ENCODE results near the gene FTH1. TPM values are rescaled to one million over a fixed set of nuclear protein-coding genes. Genes with fewer than 3 reads are reported as not detected.
A peak's percentile ranks its signal among the peaks of the same experiment; 100 is the strongest.

FTH1 gene
- total and polyA plus RNA-seq, 2 of the 4 experiments (the other 2 are of a cell fraction) = 344 to 2,516 TPM

DNA sequence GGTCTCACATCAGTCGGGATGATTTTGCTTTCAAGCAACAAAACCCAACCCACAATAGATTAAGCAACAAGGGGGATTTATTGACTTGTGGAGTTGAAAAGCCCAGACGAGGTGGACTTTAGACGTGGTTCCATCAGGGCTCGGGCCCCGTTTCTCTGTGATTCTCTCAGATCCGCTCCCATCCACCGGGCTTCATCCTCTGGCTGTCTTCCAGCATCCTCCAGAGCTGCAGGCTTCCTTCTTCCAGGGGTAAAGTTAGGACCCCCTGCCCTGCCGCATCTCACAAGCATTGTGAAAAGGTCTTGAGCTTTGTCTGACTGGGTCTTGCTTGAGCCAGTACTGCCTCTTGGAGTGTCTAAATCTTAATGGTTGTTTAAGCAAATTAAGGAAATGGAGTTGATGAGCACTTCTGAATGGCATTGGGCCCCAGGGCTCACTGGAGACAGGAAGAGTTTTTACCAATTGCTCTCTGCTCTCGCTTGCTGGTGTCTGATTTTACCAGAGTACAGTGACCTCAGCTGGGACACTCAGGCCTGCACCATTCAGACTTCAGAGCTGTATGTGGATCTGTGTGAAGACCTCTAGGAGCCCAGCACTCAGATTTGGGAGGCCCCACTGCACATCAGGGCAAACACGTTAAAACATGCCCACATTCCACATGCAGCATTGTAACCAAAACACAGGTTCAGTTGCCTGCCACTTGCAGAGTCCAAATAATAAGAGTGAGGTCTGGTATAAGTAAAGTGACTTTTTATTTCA is 13.5 kb upstream of the FTH1 start:
- Histone ChIP-seq H2BK120ac (ENCODE audit: low read depth, low read length) (peak overlapping the region; percentile 55), H3K36me3 (ENCODE audit: control insufficient read depth, insufficient read depth, low read length) (no peaks in the 10 kb centered on the region), H3K27ac (ENCODE audit: insufficient read depth, low read length) (peak overlapping the region; percentile 34; the same call in 1 of the 2 replicates), H3K27me3 (ENCODE audit: control insufficient read depth, insufficient read depth, low read length) (no peaks in the 10 kb centered on the region; the same call in 1 of the 2 replicates), H3K56ac (ENCODE audit: extremely low read depth, insufficient read depth, low read length) (no peak overlapping the region), H2BK20ac (ENCODE audit: low read depth, low read length) (peak overlapping the region; percentile 11), H2BK5ac (ENCODE audit: low read depth, low read length, poor library complexity, severe bottlenecking) (no peak overlapping the region), H4K20me1 (ENCODE audit: insufficient read depth, low read length) (no peaks in the 10 kb centered on the region), H3K79me1 (ENCODE audit: low read depth in 1 of 2, low read length in 2 of 2) (no peaks in the 10 kb centered on the region), H2AFZ (replicated peaks; ENCODE audit: low read length, poor library complexity) (peak overlapping the region; percentile 64), H3K4me3 (ENCODE audit: insufficient read depth, low read depth, low read length) (no peak overlapping the region), H3K4me2 (ENCODE audit: low read depth, low read length) (no peak overlapping the region), H3K18ac (ENCODE audit: low read depth, low read length) (peak overlapping the region; percentile 27), H4K8ac (ENCODE audit: low read depth in 2 of 2, low read length in 2 of 2) (peak overlapping the region; percentile 10 to 81; a peak in 3 of 4 replicates), H4K5ac (ENCODE audit: low read depth, low read length) (peak overlapping the region; percentile 79), H3K14ac (replicated peaks; ENCODE audit: low read depth, low read length) (peak overlapping the region; percentile 50; the same call in 1 of the 2 replicates), H3K4me1 (ENCODE audit: control insufficient read depth, insufficient read depth, low read length) (peaks cover 7% of the 10 kb centered on the region), H3K23ac (ENCODE audit: low read depth, low read length) (peak overlapping the region; percentile 52; the same call in 1 of the 2 replicates), H3K9me1 (ENCODE audit: insufficient read depth, low read length) (no peaks in the 10 kb centered on the region), H3K9me3 (ENCODE audit: control insufficient read depth, insufficient read depth, low read length) (no peaks in the 10 kb centered on the region), H3K9ac (ENCODE audit: low read depth, low read length) (no peak overlapping the region), H4K91ac (ENCODE audit: insufficient read depth, low read depth, low read length) (peak overlapping the region; percentile 32), H3K4ac (ENCODE audit: low read depth, low read length) (peak overlapping the region; percentile 54), H2AK9ac (replicated peaks; ENCODE audit: low read depth, low read length, poor library complexity) (no peak overlapping the region), H2BK15ac (ENCODE audit: low read depth, low read length) (no peak overlapping the region; the same call in 1 of the 3 replicates), H2AK5ac (ENCODE audit: low read depth, low read length) (no peak overlapping the region)
- DNase-seq = no peak
- ATAC-seq (ENCODE audit: low read depth) = peak; percentile 65
- intact Hi-C loops (cut with micrococcal nuclease) (no loop called here), in situ Hi-C loops (cut with MboI; ENCODE audit: low sequenced_read_pairs) (no loop called here), dilution Hi-C loops (cut with HindIII; ENCODE audit: low sequenced_read_pairs, unreplicated experiment) (no loop called here)
- CTCF ChIA-PET = interaction anchor here (1.0 kb wide), 2 partner anchors 8 to 11 kb away, joined by 3 read pairs; no protein-coding TSS in a partner anchor
- no peak for TF ChIP-seq POLR2A (IDR thresholded peaks at IDR 0.05; ENCODE audit: low read depth, low read length)
- TF ChIP-seq CEBPB (IDR thresholded peaks at IDR 0.05; ENCODE audit: low read depth, low read length) = no peak
- TF ChIP-seq BHLHE40 (IDR thresholded peaks at IDR 0.05; ENCODE audit: low read depth, low read length) = no peak
- TF ChIP-seq, protein P1, sequence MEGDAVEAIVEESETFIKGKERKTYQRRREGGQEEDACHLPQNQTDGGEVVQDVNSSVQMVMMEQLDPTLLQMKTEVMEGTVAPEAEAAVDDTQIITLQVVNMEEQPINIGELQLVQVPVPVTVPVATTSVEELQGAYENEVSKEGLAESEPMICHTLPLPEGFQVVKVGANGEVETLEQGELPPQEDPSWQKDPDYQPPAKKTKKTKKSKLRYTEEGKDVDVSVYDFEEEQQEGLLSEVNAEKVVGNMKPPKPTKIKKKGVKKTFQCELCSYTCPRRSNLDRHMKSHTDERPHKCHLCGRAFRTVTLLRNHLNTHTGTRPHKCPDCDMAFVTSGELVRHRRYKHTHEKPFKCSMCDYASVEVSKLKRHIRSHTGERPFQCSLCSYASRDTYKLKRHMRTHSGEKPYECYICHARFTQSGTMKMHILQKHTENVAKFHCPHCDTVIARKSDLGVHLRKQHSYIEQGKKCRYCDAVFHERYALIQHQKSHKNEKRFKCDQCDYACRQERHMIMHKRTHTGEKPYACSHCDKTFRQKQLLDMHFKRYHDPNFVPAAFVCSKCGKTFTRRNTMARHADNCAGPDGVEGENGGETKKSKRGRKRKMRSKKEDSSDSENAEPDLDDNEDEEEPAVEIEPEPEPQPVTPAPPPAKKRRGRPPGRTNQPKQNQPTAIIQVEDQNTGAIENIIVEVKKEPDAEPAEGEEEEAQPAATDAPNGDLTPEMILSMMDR (conservative IDR thresholded peaks at IDR 0.05; ENCODE audit: low read depth, low read length) = no peak
- TF ChIP-seq MAFK (IDR thresholded peaks at IDR 0.05; ENCODE audit: low read depth, low read length) = no peak
- TF ChIP-seq, protein P2, sequence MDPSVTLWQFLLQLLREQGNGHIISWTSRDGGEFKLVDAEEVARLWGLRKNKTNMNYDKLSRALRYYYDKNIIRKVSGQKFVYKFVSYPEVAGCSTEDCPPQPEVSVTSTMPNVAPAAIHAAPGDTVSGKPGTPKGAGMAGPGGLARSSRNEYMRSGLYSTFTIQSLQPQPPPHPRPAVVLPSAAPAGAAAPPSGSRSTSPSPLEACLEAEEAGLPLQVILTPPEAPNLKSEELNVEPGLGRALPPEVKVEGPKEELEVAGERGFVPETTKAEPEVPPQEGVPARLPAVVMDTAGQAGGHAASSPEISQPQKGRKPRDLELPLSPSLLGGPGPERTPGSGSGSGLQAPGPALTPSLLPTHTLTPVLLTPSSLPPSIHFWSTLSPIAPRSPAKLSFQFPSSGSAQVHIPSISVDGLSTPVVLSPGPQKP (IDR thresholded peaks at IDR 0.05; ENCODE audit: borderline replicate concordance, low read depth, low read length) = no peak
- POLR2A ChIA-PET (ENCODE audit: unreplicated experiment) = interaction anchor here (0.6 kb wide), 2 partner anchors 45 to 621 kb away, joined by 3 read pairs; partner anchors contain the start of gene MTA2
- 73% methylated on average over 2 of the region's 10 CpGs; no CpG with 5 or more reads in 1 of the 2 experiments for WGBS, 2 experiments (ENCODE audit: extremely low coverage in 2 of 2, insufficient read length in 1 of 2)
- BruUV-seq (replicated peaks) = no TSS peak

Data from IMR-90 (cell line).